ENCODE measurements around the gene SPAG17.
"Not testable (repeated sequence)": the region's sequence is repeated elsewhere in the genome, so short reads cannot be mapped to it uniquely, and the experiment has no call there.

SPAG17 gene

GRCh38 chr1:117967477-117967876 is 217.6 kb downstream of the SPAG17 start:
- DNase-seq = peak in 2 of 3 donors; percentile 0 to 5

GRCh38 chr1:117964290-117965038 is 220.6 kb downstream of the SPAG17 start:
- DNase-seq = peak in 1 of 3 donors; percentile 1

- no peak for DNase-seq
Observed at GRCh38 chr1:117959364-117959763, 225.7 kb downstream of the SPAG17 start.

GRCh38 chr1:117952386-117952785 is 232.6 kb downstream of the SPAG17 start:
- no peak for DNase-seq

GRCh38 chr1:117942293-117942692 is 242.7 kb downstream of the SPAG17 start:
- no peak for DNase-seq

GRCh38 chr1:117933769-117934168 is 251.3 kb downstream of the SPAG17 start:
- no peak for DNase-seq

- DNase-seq = no peak
Observed at GRCh38 chr1:117932576-117932975, 252.5 kb downstream of the SPAG17 start.

- DNase-seq = peak; percentile 17 to 40 (median 27)
Observed at GRCh38 chr1:117930484-117930883, 254.5 kb downstream of the SPAG17 start.

GRCh38 chr1:117930173-117930447 is 254.9 kb downstream of the SPAG17 start:
- peak in 2 of 3 donors; percentile 2 to 5 for DNase-seq

- peak; percentile 97 to 98 (median 98) for DNase-seq
Observed at GRCh38 chr1:117929343-117930172, 255.5 kb downstream of the SPAG17 start, which contains the start of the genes GDAP2 and WDR3. TSS of gene GDAP2 (minus strand) at chr1:117929621. CDS start at chr1:117920357, 9,264 bp downstream. TSS of gene WDR3 (plus strand) at chr1:117929739. CDS start at chr1:117933320, 3,581 bp downstream.

- DNase-seq = peak; percentile 79 to 82 (median 79)
Observed at GRCh38 chr1:117928881-117929342, 256.1 kb downstream of the SPAG17 start.

- DNase-seq = peak; percentile 32 to 60 (median 57)
Observed at GRCh38 chr1:117925981-117926380, 259.0 kb downstream of the SPAG17 start.

- DNase-seq = not testable (repeated sequence)
Observed at GRCh38 chr1:117922717-117923116, 262.3 kb downstream of the SPAG17 start.

- no peak for DNase-seq
Observed at GRCh38 chr1:117921991-117922390, 263.0 kb downstream of the SPAG17 start.

GRCh38 chr1:117919376-117919775 is 265.7 kb downstream of the SPAG17 start:
- DNase-seq = no peak

- DNase-seq = no peak
Observed at GRCh38 chr1:117911051-117911450, 274.0 kb downstream of the SPAG17 start.

GRCh38 chr1:117905019-117905418 is 280.0 kb downstream of the SPAG17 start:
- DNase-seq = no peak

- DNase-seq = no peak
Observed at GRCh38 chr1:117904485-117904884, 280.5 kb downstream of the SPAG17 start.
